Measurements from ENCODE around the gene GLS.
A peak's percentile ranks its signal among the peaks of the same experiment; 100 is the strongest.

GLS gene

GRCh38 chr2:190979906-190980629 is 99.4 kb downstream of the GLS start (continued):
- TF ChIP-seq ELK4 (IDR thresholded peaks at IDR 0.05; ENCODE audit: borderline replicate concordance, low read depth, low read length) (no peak), ZNF157 (tag by site-specific recombination; IDR thresholded peaks at IDR 0.05) (no peak), ZBTB1 (tag by site-specific recombination; IDR thresholded peaks at IDR 0.05) (no peak), ZNF626 (tag by site-specific recombination; IDR thresholded peaks at IDR 0.05) (no peak), SALL2 (tag by site-specific recombination; IDR thresholded peaks at IDR 0.05; ENCODE audit: borderline replicate concordance) (no peak), ZNF133 (tag by site-specific recombination; IDR thresholded peaks at IDR 0.05) (no peak), SP2 (tag by site-specific recombination; IDR thresholded peaks at IDR 0.05) (peak; percentile 18; the same call in 1 of the 2 replicates), ZNF211 (tag by site-specific recombination; IDR thresholded peaks at IDR 0.05; ENCODE audit: low read depth) (no peak), PATZ1 (tag by site-specific recombination; IDR thresholded peaks at IDR 0.05) (peak; percentile 64; the same call in 1 of the 2 replicates), WT1 (tag by site-specific recombination; IDR thresholded peaks at IDR 0.05) (peak; percentile 47; the same call in 1 of the 2 replicates), ZBTB20 (tag by site-specific recombination; IDR thresholded peaks at IDR 0.05) (peak; percentile 55), ZNF629 (tag by site-specific recombination; IDR thresholded peaks at IDR 0.05) (peak; percentile 45; the same call in 1 of the 2 replicates), ZNF280D (tag by site-specific recombination; IDR thresholded peaks at IDR 0.05) (no peak), ZNF433 (tag by site-specific recombination; IDR thresholded peaks at IDR 0.05; ENCODE audit: low read depth) (no peak)

- Histone ChIP-seq H3K4me1 (ENCODE audit: control insufficient read depth, insufficient read depth, low read length) (peaks cover 13% of the 10 kb centered on the region), H3K27ac (ENCODE audit: extremely low read depth, low read depth, low read length) (peak overlapping the region; percentile 86), H3K4me3 (ENCODE audit: low read depth, low read length) (no peak overlapping the region), H3K9me3 (ENCODE audit: control insufficient read depth, insufficient read depth, low read depth, low read length) (no peaks in the 10 kb centered on the region), H3K36me3 (ENCODE audit: control insufficient read depth in 2 of 2, insufficient read depth in 1 of 2, low read length in 2 of 2) (peaks cover 16 to 77% of the 10 kb centered on the region in 2 experiments; a peak in 2 of 3 replicates)
- ChIA-PET POLR2A (interaction anchor here (1.0 to 1.3 kb wide), 3 partner anchors 33 to 99 kb away, joined by 3 to 9 read pairs (median 4); no protein-coding TSS in a partner anchor), CTCF (interaction anchor here (0.7 to 1.3 kb wide), 3 partner anchors 20 to 130 kb away, joined by 3 read pairs; no protein-coding TSS in a partner anchor)
- TF ChIP-seq ZNF664 (tag by site-specific recombination; IDR thresholded peaks at IDR 0.05) (peak; percentile 90), KLF10 (tag by site-specific recombination; IDR thresholded peaks at IDR 0.05) (no peak), ZNF366 (tag by site-specific recombination; conservative IDR thresholded peaks at IDR 0.05) (0 out of 2 replicates have a peak, but pooled peaks have one; percentile 5), ZNF398 (tag by site-specific recombination; IDR thresholded peaks at IDR 0.05) (peak; percentile 40; the same call in 1 of the 2 replicates), ZSCAN16 (tag by site-specific recombination; IDR thresholded peaks at IDR 0.05) (no peak), ZNF426 (tag by site-specific recombination; IDR thresholded peaks at IDR 0.05) (no peak), TRIM28 (IDR thresholded peaks at IDR 0.05; ENCODE audit: borderline replicate concordance, low read length) (0 out of 2 replicates have a peak, but pooled peaks have one; percentile 1), ZNF837 (tag by site-specific recombination; IDR thresholded peaks at IDR 0.05) (no peak), ZNF10 (tag by site-specific recombination; IDR thresholded peaks at IDR 0.05) (no peak), ZNF335 (tag by site-specific recombination; conservative IDR thresholded peaks at IDR 0.05) (peak; percentile 65), BCL6B (tag by site-specific recombination; IDR thresholded peaks at IDR 0.05) (0 out of 2 replicates have a peak, but pooled peaks have one; percentile 40), FEZF1 (tag by site-specific recombination; IDR thresholded peaks at IDR 0.05) (0 out of 2 replicates have a peak, but pooled peaks have one; percentile 0)
Measured at GRCh38 chr2:190980630-190981209, 100.1 kb downstream of the GLS start.

Data from HEK293 (cell line).